HCEC 1CT (cell line): ENCODE results near the gene SMAD3.

ENCODE experiments used
- DNase-seq: peaks from one replicate; pipeline ENCODE4 v3.0.0-alpha.2; 2017

SMAD3 gene

DNA sequence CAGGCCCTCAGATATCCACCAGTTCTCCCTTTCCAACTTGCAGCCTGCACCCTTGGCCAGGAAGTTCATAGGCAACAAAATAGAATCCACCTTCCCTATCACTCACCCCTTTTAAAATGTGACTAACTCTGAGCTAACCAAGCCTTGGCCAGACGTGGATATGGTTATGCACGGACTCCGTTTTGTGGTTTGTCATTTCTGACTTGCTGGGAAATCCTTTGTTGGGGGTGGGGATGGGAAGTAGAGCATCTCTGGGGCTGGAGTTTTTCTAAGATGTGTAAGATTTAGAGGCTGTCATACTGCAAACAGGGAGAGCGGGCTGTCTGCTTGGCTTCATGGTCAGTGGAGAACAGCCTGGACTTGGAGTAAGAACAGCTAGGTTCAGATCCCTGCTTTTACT is 62.6 kb downstream of the SMAD3 start:
- peak; percentile 98 for DNase-seq

DNA sequence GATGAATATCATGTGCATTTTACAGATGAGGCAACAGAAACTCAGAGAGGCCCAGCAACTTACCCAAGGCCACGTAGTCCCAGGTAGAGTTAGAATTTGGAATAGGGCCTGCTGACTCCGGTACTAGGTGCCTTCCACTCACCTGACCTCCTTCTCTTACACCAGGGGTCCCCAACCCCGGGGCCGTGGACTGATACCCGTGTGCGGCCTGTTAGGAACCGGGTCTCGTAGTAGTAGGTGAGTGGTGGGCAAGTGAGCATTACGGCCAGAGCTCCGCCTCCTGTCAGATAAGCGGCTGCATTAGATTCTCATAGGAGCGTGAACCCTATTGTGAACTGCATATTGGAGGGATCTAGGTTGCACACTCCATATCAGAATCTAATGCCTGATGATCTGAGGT is 64.8 kb downstream of the SMAD3 start:
- no peak for DNase-seq

DNA sequence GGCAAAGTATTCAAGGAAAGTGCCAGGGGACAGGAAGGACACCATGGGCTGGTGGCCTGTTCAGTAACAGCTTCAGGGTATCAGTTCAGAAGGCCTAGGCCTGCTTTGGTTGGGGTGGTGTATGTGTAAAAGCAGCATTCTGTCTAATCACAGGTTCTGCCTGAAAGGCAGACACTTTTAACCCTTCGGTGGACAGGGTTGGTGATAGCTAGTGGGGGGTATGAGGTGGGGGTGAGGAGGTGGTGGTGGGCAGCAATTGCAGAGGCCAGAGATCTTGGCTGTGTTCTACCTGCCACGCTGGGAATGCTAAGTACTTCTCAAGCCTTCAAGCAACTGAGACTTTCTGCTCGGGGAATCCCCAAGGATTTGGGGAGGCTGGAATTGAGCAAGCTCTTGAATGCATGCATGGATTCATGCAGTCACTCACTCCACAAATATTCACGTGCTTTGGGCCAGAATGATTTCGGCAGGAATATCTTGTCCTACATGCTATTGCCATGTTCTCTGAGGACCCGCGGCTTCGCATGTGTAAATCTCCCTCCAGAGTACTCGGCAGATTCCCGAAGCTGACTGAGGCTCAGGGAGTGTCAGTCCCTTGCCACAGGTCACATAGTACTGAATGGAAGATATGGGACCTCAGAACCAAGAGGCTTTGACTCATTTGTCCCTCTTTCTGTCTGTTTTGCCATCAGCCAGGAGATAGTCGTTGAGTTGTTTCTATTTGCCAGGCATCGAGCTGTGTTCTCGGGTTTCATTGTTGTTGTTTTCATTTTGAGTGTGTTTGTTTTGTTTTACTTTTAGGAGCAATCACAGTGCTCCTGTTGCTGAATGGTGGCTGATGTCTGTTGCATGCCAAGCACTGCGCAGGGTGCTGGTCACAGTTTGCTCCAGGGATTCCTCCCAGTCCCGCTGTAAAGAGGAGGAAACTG is 65.5 kb downstream of the SMAD3 start:
- DNase-seq, result peak; percentile 79

DNA sequence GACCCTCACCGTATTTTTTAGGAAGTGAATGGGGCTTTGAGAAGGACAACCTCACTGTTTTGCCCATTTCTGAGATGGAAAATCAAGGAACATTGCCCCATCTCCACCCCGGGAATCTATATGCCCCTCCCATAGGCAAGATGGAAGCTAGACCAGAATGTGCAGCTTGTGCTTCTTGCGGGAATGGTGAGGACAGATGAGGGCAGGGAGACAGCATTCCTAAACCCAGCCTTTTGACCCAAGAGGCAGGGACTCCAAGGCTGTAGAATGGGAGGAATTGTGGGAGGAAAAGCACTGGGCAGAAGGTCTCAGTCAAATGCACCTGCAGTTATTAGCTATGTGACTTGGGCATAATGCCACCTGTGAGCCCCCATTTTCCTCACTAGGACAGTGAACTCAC is 66.9 kb downstream of the SMAD3 start:
- DNase-seq, result no peak

DNA sequence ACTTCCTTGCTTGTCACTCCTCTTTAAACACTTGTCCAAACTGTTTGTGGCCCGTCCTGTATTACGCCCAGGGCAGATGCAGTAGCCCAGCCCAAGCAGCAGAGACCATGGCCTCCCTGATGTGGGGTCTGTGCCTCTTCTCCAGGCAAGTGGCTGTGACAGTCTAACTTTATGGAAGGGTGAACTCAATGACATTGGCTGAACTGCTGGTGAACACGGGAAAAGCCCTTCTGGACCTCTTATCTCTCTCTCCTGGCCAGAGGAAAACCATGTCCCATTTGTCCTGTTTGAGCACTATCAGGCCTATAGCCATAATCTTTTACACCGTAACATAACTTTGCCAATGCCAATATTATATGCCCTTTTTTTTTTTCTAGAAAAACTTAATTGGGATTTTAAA is 67.6 kb downstream of the SMAD3 start:
- DNase-seq, result no peak

DNA sequence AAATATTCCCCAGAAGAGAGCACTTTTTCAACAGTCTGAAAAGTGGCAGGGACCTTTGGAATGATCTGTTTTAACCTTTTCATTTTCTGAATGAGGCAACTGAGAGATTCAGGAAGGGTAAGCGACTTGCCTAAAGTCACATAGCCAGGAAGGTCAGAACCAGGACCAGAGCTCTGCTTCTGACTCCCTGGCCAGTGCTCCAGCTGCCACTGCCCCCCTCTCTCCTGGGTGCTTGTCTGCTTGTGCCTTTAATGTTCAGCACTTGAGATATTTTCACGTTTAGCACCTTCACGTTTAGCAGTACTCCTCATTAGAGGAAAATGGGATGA is 68.3 kb downstream of the SMAD3 start:
- DNase-seq, result no peak

DNA sequence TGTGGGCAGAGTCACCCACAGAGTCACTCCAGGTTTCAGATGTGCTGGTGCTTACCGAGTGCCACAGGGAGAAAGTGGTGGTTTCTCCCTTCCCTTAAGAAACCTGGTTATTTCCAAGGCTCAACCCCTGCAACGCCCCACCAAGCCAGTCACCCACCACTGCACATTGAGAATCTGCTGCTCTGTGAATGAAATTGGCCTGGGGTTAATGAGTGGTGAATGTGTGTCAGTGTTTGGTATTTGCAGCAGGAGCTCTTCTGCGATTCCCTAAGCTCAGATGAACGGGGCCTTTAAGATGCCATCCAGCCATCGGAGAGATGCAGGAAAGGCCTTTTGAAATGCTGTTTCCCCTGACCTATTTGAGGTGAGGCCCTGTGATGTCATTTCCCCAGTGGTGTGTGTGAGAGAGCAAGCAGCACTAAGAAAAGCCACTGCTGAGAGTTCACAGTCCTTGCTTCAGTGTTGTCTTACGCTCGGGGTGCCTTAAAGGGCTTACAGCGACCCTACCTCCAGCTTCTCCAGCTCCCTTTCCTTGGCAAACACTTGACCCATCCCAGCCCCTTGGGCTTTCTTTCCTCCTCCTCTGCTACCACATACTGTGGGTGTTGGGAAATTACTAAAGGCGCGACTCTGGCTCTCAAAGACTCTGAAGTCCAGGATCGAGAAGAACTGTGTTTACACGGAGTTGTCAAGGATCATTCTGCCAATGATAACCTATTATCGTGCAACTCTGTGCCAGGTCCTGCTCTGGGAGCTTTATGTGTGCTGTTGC is 68.9 kb downstream of the SMAD3 start:
- DNase-seq, result no peak

DNA sequence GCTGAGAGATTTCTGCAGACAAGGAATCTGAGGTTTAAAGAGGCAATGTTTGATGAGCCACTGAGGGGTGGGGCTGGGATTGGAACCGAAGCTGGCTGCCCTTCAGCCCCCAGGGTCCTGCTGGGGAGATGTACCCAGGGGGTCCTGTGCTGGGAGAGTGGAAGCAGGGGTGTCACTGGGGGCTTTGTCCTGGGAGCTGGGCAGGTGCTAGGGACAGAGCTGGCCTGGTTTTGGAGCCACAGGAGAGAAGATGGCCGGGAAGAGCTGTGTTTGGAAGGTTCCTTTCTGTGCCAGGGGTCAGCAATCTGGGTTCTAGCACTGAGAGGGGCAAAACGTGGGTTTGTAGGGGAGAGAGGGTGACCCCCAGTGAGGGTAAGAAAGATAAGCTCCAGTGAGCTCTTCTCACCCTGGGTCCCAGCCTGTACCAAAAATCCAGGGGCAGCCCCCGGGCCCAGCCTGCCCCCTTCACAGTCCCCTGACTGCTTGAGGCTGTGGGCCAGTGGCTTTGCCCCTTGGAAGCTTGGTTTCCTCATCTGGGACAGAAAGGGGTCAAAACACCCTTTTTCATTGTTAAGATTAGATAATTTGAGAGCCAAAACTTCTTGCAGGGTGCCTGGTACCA is 69.6 kb downstream of the SMAD3 start:
- no peak for DNase-seq

DNA sequence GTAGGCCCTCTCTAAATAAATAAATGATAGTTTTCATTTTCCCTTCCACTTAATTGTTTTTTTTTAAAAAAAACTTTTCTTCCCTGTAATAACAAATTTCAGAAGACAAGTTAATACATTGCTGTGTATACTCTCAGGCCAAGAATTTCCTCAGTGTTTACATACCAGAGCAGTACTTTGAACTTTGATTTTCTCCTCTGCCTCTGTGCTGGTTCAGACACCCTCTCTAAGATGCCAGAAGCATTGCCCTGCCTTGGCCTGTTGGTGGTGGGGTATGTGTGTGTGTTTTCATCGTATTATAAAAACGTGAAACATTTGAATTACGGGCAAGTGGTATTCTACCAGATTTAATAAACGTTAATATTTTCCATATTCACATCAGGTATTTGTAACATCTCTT is 70.1 kb downstream of the SMAD3 start:
- peak; percentile 73 for DNase-seq

DNA sequence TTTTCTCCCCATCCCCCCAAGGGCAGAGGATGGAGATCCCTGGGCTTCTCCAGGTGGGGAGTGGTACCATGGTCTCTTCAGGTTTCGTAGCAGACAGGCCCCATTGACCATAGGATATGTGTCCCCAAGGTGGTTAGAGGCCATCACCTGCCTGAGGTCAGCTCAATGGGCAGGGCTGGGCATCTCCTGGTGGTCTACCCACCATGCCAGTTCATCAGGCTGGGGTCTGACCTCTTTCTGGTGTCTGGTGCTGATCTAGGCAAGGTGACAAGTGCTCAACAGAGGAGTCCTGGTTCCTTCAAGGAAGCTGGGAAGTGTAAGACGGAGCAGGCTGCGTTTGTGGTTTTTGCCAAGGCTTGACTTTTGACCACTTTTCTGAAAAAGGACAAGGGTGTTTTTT is 71.4 kb downstream of the SMAD3 start:
- no peak for DNase-seq

DNA sequence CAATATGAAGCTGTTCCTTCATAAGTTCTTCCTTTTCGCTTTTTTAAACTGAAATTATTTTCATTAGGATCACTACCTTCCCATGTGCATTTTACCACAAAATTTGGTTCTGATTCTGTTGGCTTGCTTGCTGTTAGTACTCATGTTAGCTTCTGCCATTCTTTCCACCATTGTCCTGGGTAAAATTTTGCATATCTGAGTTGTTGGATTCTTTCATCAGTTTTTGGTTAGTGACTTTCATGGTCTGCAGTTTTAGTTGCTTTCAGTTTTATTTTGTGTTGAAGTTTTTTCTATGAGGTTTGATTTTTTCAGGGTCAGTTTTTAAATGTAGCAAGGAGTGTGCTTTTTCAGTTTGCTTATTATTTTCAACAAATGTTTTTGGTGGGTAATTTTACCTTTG is 71.9 kb downstream of the SMAD3 start:
- DNase-seq, result no peak

DNA sequence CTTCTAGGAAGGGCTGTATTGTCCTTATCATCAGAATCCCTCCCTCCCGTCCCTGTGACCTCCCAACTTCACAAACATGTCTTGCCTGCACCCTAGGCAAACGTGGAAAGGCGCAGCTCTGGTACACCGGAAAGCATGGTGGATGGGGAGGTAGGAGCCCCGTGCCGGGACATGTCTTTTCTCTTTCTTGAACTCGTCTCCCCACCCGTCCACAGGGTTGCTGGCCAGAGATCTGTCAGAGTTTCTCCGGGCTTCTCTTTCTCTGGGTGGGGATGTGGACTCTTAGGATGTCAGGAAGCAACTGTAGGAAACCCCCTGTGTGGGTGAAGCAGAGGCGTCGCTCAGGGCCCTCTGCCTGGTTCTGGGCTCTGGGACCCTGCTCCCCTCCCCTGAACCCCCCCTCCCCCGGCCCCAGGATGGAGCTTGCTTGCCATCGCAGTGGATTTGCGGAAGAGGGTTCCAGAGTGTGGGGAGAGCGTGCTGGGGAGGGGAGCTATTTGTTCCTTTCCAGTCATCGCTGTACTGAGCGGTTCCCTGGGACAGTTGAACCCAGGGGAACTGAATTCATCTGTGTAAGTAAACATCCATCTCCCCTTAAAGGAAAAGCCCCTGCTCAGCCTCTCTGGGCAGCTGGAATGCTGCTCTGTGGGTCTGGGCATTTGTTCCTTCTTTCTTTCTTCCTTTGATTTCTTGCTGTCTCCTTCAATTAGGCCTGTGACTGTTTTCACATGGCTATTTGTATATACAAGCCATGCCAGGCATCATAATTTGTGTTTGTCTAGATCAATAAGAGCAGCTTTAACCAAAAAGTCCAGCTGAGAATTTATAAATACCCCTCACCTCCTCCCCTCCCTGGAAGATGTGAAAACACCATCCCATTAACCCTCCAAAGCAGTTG is 72.8 kb downstream of the SMAD3 start:
- no peak for DNase-seq

DNA sequence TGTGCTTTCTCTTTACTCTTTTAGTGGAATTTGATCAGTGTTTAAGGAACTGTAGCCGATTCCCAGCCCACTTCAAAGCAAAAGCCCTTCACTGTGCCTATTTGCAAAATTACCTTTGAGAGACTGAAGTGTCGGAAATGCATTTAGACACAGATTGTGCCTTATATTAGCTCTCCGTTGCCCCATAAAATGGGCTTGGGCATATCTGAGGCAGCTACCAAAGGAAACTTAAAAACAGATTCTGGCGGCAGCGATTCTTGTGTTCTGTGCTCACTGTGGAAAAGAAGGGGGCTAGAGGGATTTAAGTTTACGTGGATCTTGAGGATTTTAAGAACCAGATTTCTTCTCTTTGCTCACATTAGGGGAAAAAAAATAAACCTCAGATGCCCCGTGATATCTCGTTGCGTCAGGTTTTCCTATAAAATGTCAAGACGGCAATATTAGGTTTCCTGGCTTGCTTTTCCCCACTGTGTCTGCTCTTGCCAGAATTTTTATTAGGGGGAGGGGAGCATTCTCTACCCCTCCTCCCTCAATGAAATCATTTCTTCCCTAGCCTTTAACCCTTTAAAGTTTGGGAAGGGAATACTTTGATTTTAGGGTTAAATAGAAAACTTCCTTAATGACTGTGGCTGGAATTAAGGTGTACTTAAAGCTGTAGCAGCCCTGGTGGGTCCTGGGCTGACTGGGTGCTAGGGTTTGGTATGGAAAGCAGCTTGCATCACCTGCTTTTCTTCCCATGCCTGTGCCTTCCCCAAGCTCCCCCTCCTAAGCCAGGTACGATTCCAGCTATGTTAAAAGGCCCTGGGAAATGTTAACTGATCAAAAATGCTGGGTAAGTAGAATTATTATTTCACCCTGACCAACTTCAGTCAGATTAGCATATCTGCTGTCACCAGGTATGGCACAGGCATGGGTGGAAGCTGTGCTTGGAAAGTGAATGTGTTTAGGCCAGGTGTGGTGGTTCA is 73.8 kb downstream of the SMAD3 start:
- no peak for DNase-seq

DNA sequence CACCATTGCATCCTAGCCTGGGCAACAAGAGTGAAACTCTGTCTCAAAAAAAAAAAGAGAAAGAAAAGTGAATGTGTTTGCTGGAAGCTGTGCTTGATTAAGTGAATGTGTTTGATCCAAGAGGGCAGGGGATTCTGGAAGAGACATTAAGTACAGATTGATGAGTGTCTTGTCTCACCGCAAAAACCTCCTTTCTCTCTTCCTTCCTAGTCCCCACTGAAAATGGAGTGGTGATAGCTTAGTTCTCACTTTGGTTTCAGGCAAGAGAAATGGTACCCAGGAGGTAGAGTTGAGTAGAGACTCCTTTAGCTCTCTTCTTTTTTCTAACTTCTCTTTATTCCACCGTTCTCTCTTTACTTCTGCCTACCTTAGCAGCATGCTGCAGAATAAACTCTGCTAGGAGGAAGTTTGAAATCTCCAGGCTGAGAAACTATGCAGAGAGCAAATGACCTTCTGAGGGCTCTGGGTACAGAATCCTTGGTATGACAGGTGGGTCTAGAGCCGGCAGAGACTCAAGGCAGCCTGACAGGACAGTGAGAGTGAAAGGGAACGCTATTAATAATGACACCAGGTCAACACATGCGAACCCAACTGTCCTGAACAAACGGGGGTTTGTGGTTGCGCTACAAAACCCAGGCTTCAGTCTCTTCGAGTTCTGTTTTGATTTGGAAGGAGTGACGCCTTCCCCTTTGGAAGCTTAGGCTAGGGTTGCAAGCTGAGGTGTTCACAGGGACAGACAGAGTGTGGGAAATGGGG is 74.9 kb downstream of the SMAD3 start:
- DNase-seq, result no peak

DNA sequence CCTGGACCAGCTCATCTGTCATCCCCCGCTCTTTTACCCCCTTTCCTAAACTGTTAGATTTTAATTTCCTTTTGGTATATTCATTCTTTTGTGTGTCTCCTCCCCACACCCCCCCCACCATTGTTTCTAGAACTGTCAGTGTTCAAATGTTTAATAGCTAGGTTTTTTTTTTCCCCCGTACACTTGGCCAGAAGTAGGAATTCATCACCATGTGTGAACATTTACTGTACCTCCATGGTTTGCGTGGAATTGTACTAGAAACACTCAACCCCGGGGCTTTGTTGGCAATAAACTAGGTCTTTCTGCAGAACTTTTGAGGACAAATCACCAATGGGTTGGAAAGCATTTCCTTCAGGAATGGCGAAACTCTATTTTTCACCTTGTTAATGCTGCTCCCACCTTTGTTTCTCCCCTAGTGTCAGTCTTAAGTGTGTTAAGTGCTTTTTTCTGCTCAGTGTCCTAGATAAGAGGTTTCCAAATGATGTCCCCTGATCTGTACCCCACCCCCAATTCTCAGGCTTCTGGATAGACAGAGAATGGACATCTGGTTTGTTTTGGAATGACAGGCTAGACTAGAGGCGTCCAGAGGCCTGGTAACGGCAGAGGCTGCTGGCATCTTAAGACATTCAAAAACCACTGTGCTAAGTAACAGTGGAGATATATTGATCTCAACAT is 76.8 kb downstream of the SMAD3 start:
- DNase-seq, result no peak

DNA sequence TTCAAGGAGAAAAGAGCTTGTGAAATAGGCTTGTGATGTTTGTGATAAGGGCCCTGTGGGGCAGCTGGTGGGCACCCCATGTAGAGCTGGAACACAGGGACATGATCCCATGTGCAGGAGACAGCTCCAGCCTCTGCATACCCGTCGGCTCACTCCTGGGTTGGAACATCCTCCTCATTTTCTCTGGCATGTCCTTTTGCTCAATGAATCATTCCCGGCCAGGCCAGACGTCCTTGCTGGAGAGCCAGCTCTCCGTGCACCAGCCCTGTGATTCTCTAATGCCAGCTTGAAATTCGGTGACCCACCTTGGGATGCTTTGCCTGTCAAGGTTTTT is 77.3 kb downstream of the SMAD3 start:
- DNase-seq, result peak; percentile 75

DNA sequence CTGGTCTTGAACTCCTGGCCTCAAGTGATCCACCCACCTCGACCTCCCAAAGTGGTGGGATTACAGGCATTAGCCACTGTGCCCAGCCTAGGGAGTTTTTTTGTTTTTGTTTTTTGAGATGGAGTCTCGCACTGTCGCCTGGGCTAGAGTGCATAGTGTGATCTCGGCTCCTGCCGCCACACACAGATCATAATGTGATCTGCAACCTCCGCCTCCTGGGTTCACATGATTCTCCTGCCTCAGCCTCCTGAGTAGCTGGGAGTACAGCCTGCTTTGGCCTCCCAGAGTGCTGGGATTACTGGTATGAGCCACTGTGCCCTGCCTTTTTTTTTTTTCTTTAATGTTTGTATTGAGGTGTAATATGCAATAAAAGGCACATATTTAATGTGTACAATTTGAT is 78.2 kb downstream of the SMAD3 start:
- no peak for DNase-seq

DNA sequence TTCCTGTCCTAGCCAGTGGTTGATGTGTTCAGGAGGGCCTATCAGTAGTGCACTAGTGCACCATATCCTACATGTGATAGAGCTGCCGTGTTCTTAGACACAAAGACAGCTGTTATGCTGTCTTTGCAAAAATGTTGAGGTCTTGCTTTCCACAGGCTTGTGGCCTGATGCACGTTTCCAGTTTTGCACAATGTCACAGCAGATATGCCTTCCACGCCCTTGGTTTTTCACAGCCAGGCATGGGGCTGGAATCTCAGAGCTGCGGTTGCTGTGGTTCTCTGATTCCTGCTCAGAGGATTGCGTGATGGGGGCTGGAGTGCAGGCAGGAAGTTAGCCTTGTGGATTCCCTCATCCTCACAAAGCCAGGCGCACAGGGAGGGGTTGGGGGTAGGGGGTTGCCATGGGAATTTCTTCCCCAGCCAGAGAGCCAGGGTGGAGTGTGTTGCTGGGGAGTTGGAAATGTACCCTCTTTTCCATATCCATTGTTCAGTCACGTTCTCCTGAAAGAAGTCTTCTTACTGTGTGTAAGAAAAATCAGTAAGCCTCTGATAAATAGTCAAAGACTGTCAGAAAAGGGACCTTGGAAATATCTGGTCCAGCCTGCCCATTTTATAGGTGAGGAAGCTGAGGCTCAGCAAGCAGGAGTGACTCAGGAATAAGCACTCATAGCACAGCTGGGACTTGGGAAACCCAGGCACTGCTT is 79.4 kb downstream of the SMAD3 start:
- peak; percentile 83 for DNase-seq

DNA sequence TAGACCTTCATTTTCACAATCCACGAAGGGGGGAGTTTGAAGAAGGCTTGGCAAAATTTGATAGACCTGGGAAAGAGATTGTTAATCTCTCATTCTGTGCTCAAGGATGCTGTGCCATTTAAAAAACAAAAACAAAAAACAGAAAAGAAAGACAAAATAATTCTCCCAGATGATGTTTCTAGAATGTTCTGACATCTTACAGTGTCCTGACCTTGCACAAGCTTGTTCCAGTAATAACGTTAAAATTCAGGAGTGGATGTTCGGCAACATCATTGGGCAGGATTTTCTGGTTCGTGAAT is 79.9 kb downstream of the SMAD3 start:
- no peak for DNase-seq

DNA sequence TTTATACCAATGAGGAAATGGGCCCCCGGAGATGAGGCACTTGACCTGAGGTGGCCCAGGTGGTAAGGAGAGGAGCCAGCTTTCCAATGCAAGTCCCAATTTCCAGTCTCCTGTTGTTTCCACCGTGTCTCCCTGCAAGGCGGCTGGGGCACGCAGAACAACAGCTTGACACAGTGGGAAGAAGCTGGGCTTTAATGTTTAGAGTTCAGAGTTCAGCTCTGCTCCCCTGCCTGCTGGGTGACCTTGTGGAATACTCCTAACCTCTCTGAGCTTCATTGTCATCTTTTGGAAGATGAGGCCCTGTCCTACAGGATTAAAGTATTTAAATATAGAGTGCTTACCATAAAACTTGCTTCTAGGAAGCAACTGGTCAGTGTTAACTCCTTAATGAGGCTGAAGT is 80.3 kb downstream of the SMAD3 start:
- no peak for DNase-seq
